Upper lobe of right lung (tissue), 1 donor: Measurements from ENCODE around the gene ROR2. TPM values are rescaled to one million over a fixed set of nuclear protein-coding genes. Genes with fewer than 3 reads are reported as not detected.

Experiments
- ATAC-seq: fragments of 200-7000 bp; cut with Tn5 transposase; one replicate; pipeline ENCODE4 v1.9.1; 2020; ENCODE audit warnings: mild to moderate bottlenecking, moderate library complexity
- DNase-seq: peaks from one replicate; pipeline ENCODE4 v3.0.0-alpha.2; 2020
- H3K27ac ChIP-seq: fragments of 200-600 bp; one replicate; pipeline ENCODE4 v1.8.0; 2022
- H3K27me3 ChIP-seq: fragments of 200-600 bp; one replicate; pipeline ENCODE4 v1.8.0; 2022; ENCODE audit warnings: mild to moderate bottlenecking
- H3K36me3 ChIP-seq: fragments of 200-600 bp; one replicate; pipeline ENCODE4 v1.8.0; 2022
- H3K4me1 ChIP-seq: fragments of 200-600 bp; one replicate; pipeline ENCODE4 v1.8.0; 2022
- H3K4me3 ChIP-seq: fragments of 200-600 bp; one replicate; pipeline ENCODE4 v1.8.0; 2022; ENCODE audit warnings: mild to moderate bottlenecking
- H3K9me3 ChIP-seq: fragments of 200-600 bp; one replicate; pipeline ENCODE4 v1.8.0; 2022
- intact Hi-C: fragments of 100-400 bp; cut with DNase I; formaldehyde crosslinking; loops from one replicate; pipeline ENCODE4 v1.11.0; 2022
- total RNA-seq: library from RNA; stranded (reverse); fragmentation: NEBNext Ultra II Directional; extraction: Animal tissue kit (Norgen Biotek cat#: 25700); gene quantifications from one replicate; pipeline ENCODE4 v1.2.1, GENCODE V29; 2021
- TF ChIP-seq, protein P1 (sequence below): fragments of 200-600 bp; IDR thresholded peaks from one replicate; pipeline ENCODE4 v1.8.0; 2022; ENCODE audit warnings: antibody characterized with exemption
- donor health status: DM: no; HTN: yes; CAD: no; lungs with severe emphysema.

Gene ROR2
- total RNA-seq, 1 donor from 2014 or later = 5.5 TPM

GRCh38 chr9:91843623-91844148, 106.3 kb downstream of the ROR2 start:
- Histone ChIP-seq H3K27ac (peak overlapping the region; percentile 36), H3K9me3 (no peaks in the 10 kb centered on the region), H3K36me3 (no peaks in the 10 kb centered on the region), H3K4me1 (peaks cover 16% of the 10 kb centered on the region), H3K27me3 (peaks cover 7% of the 10 kb centered on the region), H3K4me3 (no peak overlapping the region)
- ATAC-seq (peak; percentile 39), DNase-seq (no peak)
- intact Hi-C loops = no loop called here
- TF ChIP-seq, protein P1, sequence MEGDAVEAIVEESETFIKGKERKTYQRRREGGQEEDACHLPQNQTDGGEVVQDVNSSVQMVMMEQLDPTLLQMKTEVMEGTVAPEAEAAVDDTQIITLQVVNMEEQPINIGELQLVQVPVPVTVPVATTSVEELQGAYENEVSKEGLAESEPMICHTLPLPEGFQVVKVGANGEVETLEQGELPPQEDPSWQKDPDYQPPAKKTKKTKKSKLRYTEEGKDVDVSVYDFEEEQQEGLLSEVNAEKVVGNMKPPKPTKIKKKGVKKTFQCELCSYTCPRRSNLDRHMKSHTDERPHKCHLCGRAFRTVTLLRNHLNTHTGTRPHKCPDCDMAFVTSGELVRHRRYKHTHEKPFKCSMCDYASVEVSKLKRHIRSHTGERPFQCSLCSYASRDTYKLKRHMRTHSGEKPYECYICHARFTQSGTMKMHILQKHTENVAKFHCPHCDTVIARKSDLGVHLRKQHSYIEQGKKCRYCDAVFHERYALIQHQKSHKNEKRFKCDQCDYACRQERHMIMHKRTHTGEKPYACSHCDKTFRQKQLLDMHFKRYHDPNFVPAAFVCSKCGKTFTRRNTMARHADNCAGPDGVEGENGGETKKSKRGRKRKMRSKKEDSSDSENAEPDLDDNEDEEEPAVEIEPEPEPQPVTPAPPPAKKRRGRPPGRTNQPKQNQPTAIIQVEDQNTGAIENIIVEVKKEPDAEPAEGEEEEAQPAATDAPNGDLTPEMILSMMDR = no peak

DNA sequence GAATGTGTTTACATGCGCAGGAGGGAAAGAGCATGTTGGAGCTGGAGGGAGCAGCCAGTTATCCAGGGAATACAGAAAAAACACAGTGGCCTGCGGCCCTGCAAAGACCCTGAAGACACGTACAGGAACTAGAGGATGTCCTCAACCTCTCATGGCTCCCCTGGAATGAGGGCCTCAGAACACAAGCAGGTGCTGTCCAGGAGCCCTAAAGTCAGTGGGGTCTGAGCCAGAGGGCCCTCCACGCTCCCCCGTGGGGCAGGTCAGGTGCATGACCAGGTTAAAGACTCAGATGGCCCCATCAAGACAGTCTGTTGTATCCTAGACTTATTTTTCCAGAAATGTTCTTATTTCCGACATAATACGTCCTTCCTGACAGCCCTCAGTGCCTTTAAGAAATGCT, 106.9 kb downstream of the ROR2 start:
- intact Hi-C loops = no loop called here
- DNase-seq (no peak), ATAC-seq (no peak)
- Histone ChIP-seq H3K4me1 (peaks cover 16% of the 10 kb centered on the region), H3K9me3 (no peaks in the 10 kb centered on the region), H3K4me3 (no peak overlapping the region), H3K27me3 (peaks cover 7% of the 10 kb centered on the region), H3K36me3 (no peaks in the 10 kb centered on the region), H3K27ac (peak overlapping the region; percentile 24)
- TF ChIP-seq, protein P1 = no peak

GRCh38 chr9:91842358-91843049, 107.5 kb downstream of the ROR2 start:
- Histone ChIP-seq H3K4me1 (peaks cover 16% of the 10 kb centered on the region), H3K27me3 (peaks cover 7% of the 10 kb centered on the region), H3K36me3 (no peaks in the 10 kb centered on the region), H3K4me3 (no peak overlapping the region), H3K9me3 (no peaks in the 10 kb centered on the region), H3K27ac (no peak overlapping the region)
- ATAC-seq (no peak), DNase-seq (no peak)
- TF ChIP-seq, protein P1 = no peak
- intact Hi-C loops = no loop called here

- intact Hi-C loops = no loop called here
- TF ChIP-seq, protein P1 = no peak
- Histone ChIP-seq H3K36me3 (no peaks in the 10 kb centered on the region), H3K4me1 (peaks cover 16% of the 10 kb centered on the region), H3K4me3 (no peak overlapping the region), H3K27me3 (peaks cover 7% of the 10 kb centered on the region), H3K9me3 (no peaks in the 10 kb centered on the region), H3K27ac (no peak overlapping the region)
- no peak for DNase-seq
- no peak for ATAC-seq
These were observed 108.4 kb downstream of the ROR2 start for GRCh38 chr9:91841591-91841990.

- ATAC-seq (no peak), DNase-seq (no peak)
- TF ChIP-seq, protein P1 = no peak
- no peaks in the 10 kb centered on the region for H3K36me3 ChIP-seq
- intact Hi-C loops = no loop called here
- no peak overlapping the region for H3K27ac ChIP-seq
- no peaks in the 10 kb centered on the region for H3K9me3 ChIP-seq
- H3K4me3 ChIP-seq = no peak overlapping the region
- peaks cover 16% of the 10 kb centered on the region for H3K4me1 ChIP-seq
- peaks cover 7% of the 10 kb centered on the region for H3K27me3 ChIP-seq
These were observed 109.1 kb downstream of the ROR2 start for GRCh38 chr9:91840882-91841281.
